ENCODE data around the gene CTDSPL.

DNA sequence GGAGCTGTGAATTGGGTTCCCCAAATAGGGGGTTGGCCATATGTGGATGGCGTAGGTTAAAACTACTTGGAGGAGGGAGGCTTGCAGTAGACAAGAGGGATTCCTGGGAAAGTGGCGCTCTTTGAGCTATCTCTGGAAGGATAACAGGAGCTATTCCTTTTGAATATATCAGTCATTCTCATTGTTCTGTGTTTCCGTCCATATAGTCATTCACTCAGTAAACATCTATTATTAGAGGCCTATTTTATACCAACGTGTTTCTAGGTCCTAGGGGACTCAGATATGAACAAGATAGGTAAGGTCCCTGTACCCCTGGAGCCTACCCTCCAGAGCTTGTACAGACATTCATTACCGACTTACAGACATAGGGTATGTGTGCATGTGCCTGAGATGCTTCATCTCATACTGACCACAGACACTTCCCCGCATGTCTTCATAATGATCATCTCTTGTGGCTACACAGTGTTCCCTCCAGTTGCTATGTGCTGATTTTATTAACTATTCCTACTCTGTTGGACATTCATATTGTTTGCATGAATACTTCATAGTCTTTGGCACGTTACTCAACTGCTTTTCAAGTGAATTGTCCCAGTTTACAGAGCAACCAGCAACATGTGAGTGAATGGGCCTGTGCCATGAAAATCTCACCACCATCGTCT is 73.1 kb downstream of the CTDSPL start:
- TF ChIP-seq, protein P1, sequence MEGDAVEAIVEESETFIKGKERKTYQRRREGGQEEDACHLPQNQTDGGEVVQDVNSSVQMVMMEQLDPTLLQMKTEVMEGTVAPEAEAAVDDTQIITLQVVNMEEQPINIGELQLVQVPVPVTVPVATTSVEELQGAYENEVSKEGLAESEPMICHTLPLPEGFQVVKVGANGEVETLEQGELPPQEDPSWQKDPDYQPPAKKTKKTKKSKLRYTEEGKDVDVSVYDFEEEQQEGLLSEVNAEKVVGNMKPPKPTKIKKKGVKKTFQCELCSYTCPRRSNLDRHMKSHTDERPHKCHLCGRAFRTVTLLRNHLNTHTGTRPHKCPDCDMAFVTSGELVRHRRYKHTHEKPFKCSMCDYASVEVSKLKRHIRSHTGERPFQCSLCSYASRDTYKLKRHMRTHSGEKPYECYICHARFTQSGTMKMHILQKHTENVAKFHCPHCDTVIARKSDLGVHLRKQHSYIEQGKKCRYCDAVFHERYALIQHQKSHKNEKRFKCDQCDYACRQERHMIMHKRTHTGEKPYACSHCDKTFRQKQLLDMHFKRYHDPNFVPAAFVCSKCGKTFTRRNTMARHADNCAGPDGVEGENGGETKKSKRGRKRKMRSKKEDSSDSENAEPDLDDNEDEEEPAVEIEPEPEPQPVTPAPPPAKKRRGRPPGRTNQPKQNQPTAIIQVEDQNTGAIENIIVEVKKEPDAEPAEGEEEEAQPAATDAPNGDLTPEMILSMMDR (IDR thresholded peaks at IDR 0.05), result no peak
- TF ChIP-seq POLR2AphosphoS5 (IDR thresholded peaks at IDR 0.05) (no peak), POLR2A (IDR thresholded peaks at IDR 0.05) (no peak), EP300 (IDR thresholded peaks at IDR 0.05) (no peak)
